Erythroblast (primary cell): ENCODE data around the gene USP48.

Experiments
- GATA1 ChIP-seq: IDR thresholded peaks from 2 replicates; pipeline ENCODE4 v1.6.1; 2011; ENCODE audit warnings: low read depth, mild to moderate bottlenecking, control low read depth, low read length, moderate library complexity
- POLR2A ChIP-seq: IDR thresholded peaks from 2 replicates; pipeline ENCODE4 v1.6.1; 2011; ENCODE audit warnings: mild to moderate bottlenecking, low read length

DNA sequence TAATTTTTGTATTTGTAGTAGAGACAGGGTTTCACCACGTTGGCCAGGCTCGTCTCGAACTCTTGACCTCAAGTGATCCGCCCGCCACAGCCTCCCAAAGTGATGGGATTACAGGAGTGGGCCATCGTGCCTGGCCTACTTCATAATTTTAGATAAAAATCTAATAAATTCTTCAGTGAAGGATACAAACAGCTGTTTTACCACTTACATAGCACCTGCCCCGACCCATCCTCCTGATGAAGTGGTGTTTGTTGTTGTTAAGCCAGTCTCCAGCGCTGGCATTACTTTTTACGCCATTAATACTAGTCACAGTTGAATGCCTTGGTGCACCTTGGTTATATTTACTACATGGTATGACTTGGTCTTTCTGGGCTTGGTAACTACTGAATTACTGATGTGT, 101.5 kb downstream of the USP48 start:
- TF ChIP-seq POLR2A, result no peak
- no peak for TF ChIP-seq GATA1
